HEK293 (cell line): ENCODE results near the gene FMNL1.

ENCODE experiments used
- HOXA7 ChIP-seq: sonication (generic); formaldehyde crosslinking; IDR thresholded peaks from 2 replicates; pipeline ENCODE4 v1.8.1; 2022; ENCODE audit warnings: missing genetic modification reagents, borderline replicate concordance
- OSR2 ChIP-seq: fragments of 450-650 bp; formaldehyde crosslinking; IDR thresholded peaks from 2 replicates; pipeline ENCODE4 v1.5.1; 2016; ENCODE audit warnings: missing biosample characterization, missing genetic modification characterization
- PRDM4 ChIP-seq: fragments of 450-650 bp; formaldehyde crosslinking; IDR thresholded peaks from 2 replicates; pipeline ENCODE4 v1.5.1; 2017; ENCODE audit warnings: missing biosample characterization, missing genetic modification characterization
- RBAK ChIP-seq: fragments of 450-650 bp; formaldehyde crosslinking; IDR thresholded peaks from 2 replicates; pipeline ENCODE4 v1.5.1; 2016; ENCODE audit warnings: missing biosample characterization, missing genetic modification characterization
- REPIN1 ChIP-seq: fragments of 450-650 bp; formaldehyde crosslinking; IDR thresholded peaks from 2 replicates; pipeline ENCODE4 v1.5.1; 2017; ENCODE audit warnings: missing biosample characterization, missing genetic modification characterization, low read depth
- SETDB1 ChIP-seq: IDR thresholded peaks from one replicate; pipeline ENCODE4 v1.6.1; 2017; ENCODE audit warnings: mild to moderate bottlenecking, low read length, moderate library complexity, mixed read lengths; ENCODE audit not compliant: insufficient read length
- ZBTB21 ChIP-seq: fragments of 450-650 bp; formaldehyde crosslinking; IDR thresholded peaks from 2 replicates; pipeline ENCODE4 v1.5.1; 2017; ENCODE audit warnings: missing biosample characterization, missing genetic modification characterization
- ZFP69B ChIP-seq: fragments of 450-650 bp; formaldehyde crosslinking; IDR thresholded peaks from 2 replicates; pipeline ENCODE4 v1.5.1; 2016; ENCODE audit warnings: missing biosample characterization, missing genetic modification characterization
- ZNF133 ChIP-seq: fragments of 450-650 bp; formaldehyde crosslinking; IDR thresholded peaks from 2 replicates; pipeline ENCODE4 v1.5.1; 2016; ENCODE audit warnings: missing biosample characterization, missing genetic modification characterization
- ZNF146 ChIP-seq: fragments of 450-650 bp; formaldehyde crosslinking; IDR thresholded peaks from 2 replicates; pipeline ENCODE4 v1.5.1; 2016; ENCODE audit warnings: missing biosample characterization, missing genetic modification characterization
- ZNF155 ChIP-seq: fragments of 450-650 bp; formaldehyde crosslinking; IDR thresholded peaks from 2 replicates; pipeline ENCODE4 v1.5.1; 2016; ENCODE audit warnings: missing biosample characterization, missing genetic modification characterization
- ZNF18 ChIP-seq: fragments of 450-650 bp; formaldehyde crosslinking; IDR thresholded peaks from 2 replicates; pipeline ENCODE4 v1.5.1; 2016; ENCODE audit warnings: missing biosample characterization, missing genetic modification characterization
- ZNF184 ChIP-seq: fragments of 450-650 bp; IDR thresholded peaks from 2 replicates; pipeline ENCODE4 v1.5.1; 2018; ENCODE audit warnings: missing biosample characterization, mild to moderate bottlenecking, missing genetic modification characterization
- ZNF26 ChIP-seq: fragments of 450-650 bp; formaldehyde crosslinking; IDR thresholded peaks from 2 replicates; pipeline ENCODE4 v1.5.1; 2016; ENCODE audit warnings: missing biosample characterization, missing genetic modification characterization
- ZNF266 ChIP-seq: fragments of 450-650 bp; formaldehyde crosslinking; IDR thresholded peaks from 2 replicates; pipeline ENCODE4 v1.5.1; 2016; ENCODE audit warnings: missing biosample characterization, missing genetic modification characterization, low read depth
- ZNF354C ChIP-seq: fragments of 450-650 bp; formaldehyde crosslinking; IDR thresholded peaks from 2 replicates; pipeline ENCODE4 v1.5.1; 2016; ENCODE audit warnings: missing biosample characterization, missing genetic modification characterization, low read depth, borderline replicate concordance
- ZNF416 ChIP-seq: fragments of 450-650 bp; formaldehyde crosslinking; IDR thresholded peaks from 2 replicates; pipeline ENCODE4 v1.5.1; 2016; ENCODE audit warnings: missing biosample characterization, missing genetic modification characterization
- ZNF426 ChIP-seq: fragments of 450-650 bp; formaldehyde crosslinking; IDR thresholded peaks from 2 replicates; pipeline ENCODE4 v1.5.1; 2017; ENCODE audit warnings: missing biosample characterization, missing genetic modification characterization, mild to moderate bottlenecking, inconsistent platforms, moderate library complexity
- ZNF488 ChIP-seq: fragments of 450-650 bp; formaldehyde crosslinking; IDR thresholded peaks from 2 replicates; pipeline ENCODE4 v1.5.1; 2016; ENCODE audit warnings: missing biosample characterization, missing genetic modification characterization
- ZNF501 ChIP-seq: fragments of 450-650 bp; formaldehyde crosslinking; IDR thresholded peaks from 2 replicates; pipeline ENCODE4 v1.5.1; 2016; ENCODE audit warnings: missing biosample characterization, missing genetic modification characterization
- ZNF518A ChIP-seq: fragments of 450-650 bp; formaldehyde crosslinking; conservative IDR thresholded peaks from 2 replicates; pipeline ENCODE4 v1.5.1; 2016; ENCODE audit warnings: low read depth, missing biosample characterization, missing genetic modification characterization
- ZNF548 ChIP-seq: fragments of 450-650 bp; formaldehyde crosslinking; IDR thresholded peaks from 2 replicates; pipeline ENCODE4 v1.5.1; 2016; ENCODE audit warnings: missing biosample characterization, missing genetic modification characterization
- ZNF626 ChIP-seq: fragments of 450-650 bp; sonication (Bioruptor Pico); formaldehyde crosslinking; IDR thresholded peaks from 2 replicates; pipeline ENCODE4 v1.5.1; 2018; ENCODE audit warnings: missing biosample characterization, missing genetic modification characterization, inconsistent platforms
- ZNF701 ChIP-seq: fragments of 450-650 bp; formaldehyde crosslinking; IDR thresholded peaks from 2 replicates; pipeline ENCODE4 v1.5.1; 2016; ENCODE audit warnings: missing biosample characterization, missing genetic modification characterization
- ZNF76 ChIP-seq: fragments of 450-650 bp; formaldehyde crosslinking; IDR thresholded peaks from 2 replicates; pipeline ENCODE4; 2016; ENCODE audit warnings: low read depth, missing biosample characterization, missing genetic modification characterization, borderline replicate concordance
- ZNF791 ChIP-seq: fragments of 450-650 bp; formaldehyde crosslinking; IDR thresholded peaks from 2 replicates; pipeline ENCODE4 v1.5.1; 2016; ENCODE audit warnings: missing biosample characterization, missing genetic modification characterization
- ZNF792 ChIP-seq: fragments of 450-650 bp; formaldehyde crosslinking; IDR thresholded peaks from 2 replicates; pipeline ENCODE4 v1.5.1; 2016; ENCODE audit warnings: missing biosample characterization, missing genetic modification characterization
- TF ChIP-seq, protein P1 (sequence below): fragments of 450-650 bp; formaldehyde crosslinking; IDR thresholded peaks from 2 replicates; pipeline ENCODE4 v1.5.1; 2016; ENCODE audit warnings: missing biosample characterization, missing genetic modification characterization

Gene FMNL1

GRCh38 chr17:45247429-45248131 lies 25.9 kb downstream of the FMNL1 start (continued):
- no peak for TF ChIP-seq ZNF26 (tag by site-specific recombination)
- TF ChIP-seq REPIN1: no peak
- no peak for TF ChIP-seq ZNF488 (tag by site-specific recombination)
- TF ChIP-seq ZNF626: no peak
- no peak for TF ChIP-seq ZNF426 (tag by site-specific recombination)
- TF ChIP-seq RBAK: no peak
- TF ChIP-seq ZNF76 (tag by site-specific recombination): peak; percentile 43; the same call in 1 of the 2 replicates
- TF ChIP-seq, protein P1, sequence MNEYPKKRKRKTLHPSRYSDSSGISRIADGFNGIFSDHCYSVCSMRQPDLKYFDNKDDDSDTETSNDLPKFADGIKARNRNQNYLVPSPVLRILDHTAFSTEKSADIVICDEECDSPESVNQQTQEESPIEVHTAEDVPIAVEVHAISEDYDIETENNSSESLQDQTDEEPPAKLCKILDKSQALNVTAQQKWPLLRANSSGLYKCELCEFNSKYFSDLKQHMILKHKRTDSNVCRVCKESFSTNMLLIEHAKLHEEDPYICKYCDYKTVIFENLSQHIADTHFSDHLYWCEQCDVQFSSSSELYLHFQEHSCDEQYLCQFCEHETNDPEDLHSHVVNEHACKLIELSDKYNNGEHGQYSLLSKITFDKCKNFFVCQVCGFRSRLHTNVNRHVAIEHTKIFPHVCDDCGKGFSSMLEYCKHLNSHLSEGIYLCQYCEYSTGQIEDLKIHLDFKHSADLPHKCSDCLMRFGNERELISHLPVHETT (tag by site-specific recombination): peak; percentile 73
- peak; percentile 10; the same call in 1 of the 2 replicates for TF ChIP-seq ZNF184 (tag by site-specific recombination)
- no peak for TF ChIP-seq ZNF416 (tag by site-specific recombination)
- no peak; the same call in 1 of the 2 replicates for TF ChIP-seq ZNF18 (tag by site-specific recombination)
- TF ChIP-seq ZNF548 (tag by site-specific recombination): no peak
- TF ChIP-seq HOXA7: no peak
- no peak; the same call in 1 of the 2 replicates for TF ChIP-seq PRDM4
- TF ChIP-seq ZBTB21 (tag by site-specific recombination): peak; percentile 100
- no peak for TF ChIP-seq ZNF155 (tag by site-specific recombination)
- peak; percentile 68 for TF ChIP-seq ZFP69B (tag by site-specific recombination)
- TF ChIP-seq ZNF701 (tag by site-specific recombination): no peak
- TF ChIP-seq ZNF354C: no peak
- 0 out of 2 replicates have a peak, but pooled peaks have one; percentile 12 for TF ChIP-seq ZNF518A
- no peak for TF ChIP-seq ZNF791 (tag by site-specific recombination)
- no peak for TF ChIP-seq OSR2
- TF ChIP-seq SETDB1: no peak
- peak; percentile 23; the same call in 1 of the 2 replicates for TF ChIP-seq ZNF501
- no peak for TF ChIP-seq ZNF266
- TF ChIP-seq ZNF146 (tag by site-specific recombination): no peak
- no peak for TF ChIP-seq ZNF133 (tag by site-specific recombination)
- no peak for TF ChIP-seq ZNF792 (tag by site-specific recombination)
